H54 (cell line): Measurements from ENCODE around the gene MGP.

Source experiments
- DNase-seq: peaks from one replicate; pipeline ENCODE4 v3.0.0; 2011; ENCODE audit warnings: low spot score, mixed read lengths; ENCODE audit not compliant: insufficient read length
- FAIRE-seq: peaks from 3 replicates; lab custom pipeline; 2011; peaks lifted over from hg19 to GRCh38; lab: Jason Lieb, UNC
- POLR2A ChIP-seq: IDR thresholded peaks from 2 replicates; pipeline ENCODE4 v1.6.1; 2011; ENCODE audit warnings: low read depth, mild to moderate bottlenecking, low read length

The MGP gene

GRCh38 chr12:14893506-14894250 lies 8.0 kb upstream of the MGP start:
- DNase-seq (no peak), FAIRE-seq (no peak)
- no peak for TF ChIP-seq POLR2A

GRCh38 chr12:14892726-14893505 lies 7.3 kb upstream of the MGP start:
- FAIRE-seq (no peak), DNase-seq (no peak)
- TF ChIP-seq POLR2A, result no peak

GRCh38 chr12:14890701-14891100 lies 5.0 kb upstream of the MGP start:
- no peak for TF ChIP-seq POLR2A
- DNase-seq (no peak), FAIRE-seq (no peak)

DNA sequence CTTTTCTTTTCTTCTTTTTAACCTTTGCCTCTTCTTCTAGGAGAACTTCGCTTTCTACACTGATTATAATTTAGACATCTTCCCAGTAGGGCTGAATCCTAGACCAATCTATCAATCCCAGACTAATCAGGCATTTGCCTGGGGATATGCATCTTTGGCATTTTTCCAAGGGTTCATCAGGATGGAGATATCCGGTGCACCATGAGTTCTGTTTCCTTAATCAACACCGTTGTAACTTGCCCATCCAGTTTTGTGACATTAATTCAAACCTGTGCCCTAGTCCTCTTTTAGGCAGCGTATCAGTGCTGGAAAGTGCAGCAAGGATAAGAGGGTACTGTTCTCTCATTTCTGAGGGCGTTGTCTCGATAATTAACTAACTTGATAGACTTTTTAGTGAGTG lies 617 bp upstream of the MGP start:
- DNase-seq (no peak), FAIRE-seq (no peak)
- no peak for TF ChIP-seq POLR2A

DNA sequence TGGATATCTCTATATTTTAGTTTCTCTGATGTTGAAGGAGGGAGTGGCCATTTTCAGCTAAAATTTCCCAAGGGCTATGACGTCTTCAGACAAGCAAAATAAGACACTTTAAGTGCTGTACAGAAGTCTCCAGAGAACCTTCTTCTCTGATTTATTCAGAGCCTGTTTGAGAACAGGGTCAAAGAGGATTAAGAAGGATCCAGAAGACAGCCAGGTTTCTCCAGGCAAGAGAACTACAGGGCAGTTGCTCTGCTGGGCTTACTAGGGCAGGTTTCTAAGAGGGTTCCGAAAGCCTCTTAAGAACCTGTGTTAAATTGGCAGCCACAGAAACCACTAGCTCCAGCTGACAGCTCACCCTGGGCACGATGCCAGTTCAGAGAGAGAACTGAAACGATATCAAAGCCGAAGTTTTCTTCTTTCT lies 1.2 kb downstream of the MGP start:
- FAIRE-seq, result no peak
- DNase-seq, result no peak
- no peak for TF ChIP-seq POLR2A

DNA sequence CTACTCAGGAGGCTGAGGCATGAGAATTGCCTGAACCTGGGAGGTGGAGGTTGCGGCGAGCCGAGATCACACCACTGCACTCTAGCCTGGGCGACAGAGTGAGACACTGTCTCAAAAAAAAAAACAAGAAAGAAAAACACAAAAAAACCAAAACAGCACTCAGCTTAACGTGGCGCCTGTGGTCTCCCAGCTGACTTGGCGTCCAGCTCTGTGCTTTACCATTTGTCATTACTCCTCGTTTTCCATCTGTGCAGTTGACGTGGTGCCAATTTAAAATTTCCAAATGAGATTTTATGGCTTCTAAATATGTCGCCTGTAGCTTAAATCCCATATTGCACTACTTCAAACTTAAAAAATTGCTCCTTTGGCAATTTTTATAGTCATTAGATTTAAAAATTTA lies 2.0 kb downstream of the MGP start:
- FAIRE-seq, result no peak
- no peak for DNase-seq
- TF ChIP-seq POLR2A, result no peak

DNA sequence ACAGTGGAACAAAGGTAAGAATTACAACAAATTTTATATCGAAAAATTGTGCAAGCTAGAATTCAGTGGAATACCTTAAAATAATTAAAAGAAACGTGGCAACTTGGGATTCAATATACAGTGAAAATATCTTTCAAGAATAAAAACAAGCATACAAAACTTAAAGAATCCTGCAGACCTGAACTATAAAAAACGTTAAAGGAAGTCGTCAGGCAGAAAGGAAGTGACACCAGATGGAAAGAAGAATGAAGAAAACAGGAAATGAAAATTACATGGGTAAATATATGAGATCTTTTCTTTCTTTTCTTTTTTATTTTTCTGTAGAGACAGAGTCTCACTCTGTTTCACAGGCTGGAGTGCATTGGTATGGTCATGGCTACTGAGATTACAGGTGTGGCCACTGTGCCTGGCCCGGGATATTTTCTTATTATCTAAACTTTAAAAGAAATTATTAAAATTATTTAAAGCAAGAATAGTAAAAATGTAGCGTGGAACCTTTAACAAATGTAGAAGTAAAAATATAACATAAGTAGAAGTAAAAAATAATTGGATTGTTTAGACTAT lies 4.7 kb downstream of the MGP start:
- no peak for TF ChIP-seq POLR2A
- FAIRE-seq (no peak), DNase-seq (no peak)

- FAIRE-seq (no peak), DNase-seq (no peak)
- TF ChIP-seq POLR2A, result no peak
These were observed 6.3 kb downstream of the MGP start for GRCh38 chr12:14879222-14879933.

DNA sequence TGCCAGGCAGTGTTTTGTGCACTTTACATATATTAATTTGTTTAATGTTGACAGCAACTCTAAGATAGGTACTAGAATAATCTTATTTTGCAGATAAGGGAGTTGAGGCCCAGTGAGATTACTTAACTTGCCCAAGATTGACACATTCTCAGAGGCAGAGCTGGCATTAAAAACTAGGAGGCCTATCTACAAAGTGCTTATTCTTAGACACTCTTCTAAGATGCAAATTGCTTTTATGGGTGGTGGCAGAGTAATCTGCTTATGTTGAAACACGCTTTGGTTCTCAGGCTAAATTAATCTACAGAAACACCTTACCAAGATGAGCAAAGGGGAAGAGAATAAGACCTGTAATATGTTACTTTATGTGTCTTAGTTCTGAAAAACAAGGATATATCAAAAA lies 7.2 kb downstream of the MGP start:
- no peak for TF ChIP-seq POLR2A
- DNase-seq, result no peak
- FAIRE-seq, result no peak

GRCh38 chr12:14876833-14877232 lies 8.8 kb downstream of the MGP start:
- no peak for DNase-seq
- TF ChIP-seq POLR2A, result no peak
- FAIRE-seq, result no peak

GRCh38 chr12:14874882-14875281 lies 10.8 kb downstream of the MGP start:
- TF ChIP-seq POLR2A, result no peak
- DNase-seq (no peak), FAIRE-seq (no peak)

DNA sequence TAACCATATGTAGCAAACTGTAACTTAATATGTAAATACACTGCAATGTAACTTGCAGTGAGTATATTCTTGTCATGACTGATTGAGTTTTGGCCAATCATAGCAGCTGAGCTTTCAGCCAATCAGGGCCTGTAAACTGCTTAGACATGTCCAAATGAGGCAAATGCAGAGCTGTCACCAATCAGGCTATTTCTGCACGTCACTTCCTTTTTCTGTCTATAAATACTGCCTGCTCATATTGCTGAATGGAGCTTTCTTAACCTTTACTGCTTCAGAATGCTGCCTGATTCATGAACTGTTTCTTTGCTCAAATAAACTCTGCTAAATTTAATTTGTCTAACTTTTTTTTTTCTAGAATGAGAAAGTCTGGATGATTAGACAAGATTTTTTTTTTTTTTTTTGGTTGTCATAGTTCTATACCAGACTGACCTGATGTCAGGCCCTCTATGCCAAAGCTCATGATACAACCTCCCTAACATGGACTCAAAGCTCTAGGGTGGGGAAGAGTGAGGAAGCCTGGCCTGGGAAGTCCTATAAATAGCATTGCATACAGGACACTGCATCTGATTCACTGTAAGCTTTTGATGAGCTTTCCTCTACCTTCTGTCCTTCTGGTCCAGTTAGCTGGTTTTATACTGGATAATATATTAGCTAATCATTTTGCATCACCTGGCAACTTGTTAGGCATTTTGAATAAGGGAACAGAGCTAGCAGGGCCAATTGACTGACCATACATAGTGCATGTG lies 12.0 kb downstream of the MGP start:
- FAIRE-seq (no peak), DNase-seq (no peak)
- no peak for TF ChIP-seq POLR2A

- no peak for TF ChIP-seq POLR2A
- FAIRE-seq (no peak), DNase-seq (no peak)
These were observed 13.8 kb downstream of the MGP start for GRCh38 chr12:14871886-14872285.
